Measurements from ENCODE around the gene ZDHHC20. TPM values are rescaled to one million over a fixed set of nuclear protein-coding genes. Genes with fewer than 3 reads are reported as not detected.

Gene ZDHHC20
- total RNA-seq, 1 donor from 2014 or later = 14.0 TPM

DNA sequence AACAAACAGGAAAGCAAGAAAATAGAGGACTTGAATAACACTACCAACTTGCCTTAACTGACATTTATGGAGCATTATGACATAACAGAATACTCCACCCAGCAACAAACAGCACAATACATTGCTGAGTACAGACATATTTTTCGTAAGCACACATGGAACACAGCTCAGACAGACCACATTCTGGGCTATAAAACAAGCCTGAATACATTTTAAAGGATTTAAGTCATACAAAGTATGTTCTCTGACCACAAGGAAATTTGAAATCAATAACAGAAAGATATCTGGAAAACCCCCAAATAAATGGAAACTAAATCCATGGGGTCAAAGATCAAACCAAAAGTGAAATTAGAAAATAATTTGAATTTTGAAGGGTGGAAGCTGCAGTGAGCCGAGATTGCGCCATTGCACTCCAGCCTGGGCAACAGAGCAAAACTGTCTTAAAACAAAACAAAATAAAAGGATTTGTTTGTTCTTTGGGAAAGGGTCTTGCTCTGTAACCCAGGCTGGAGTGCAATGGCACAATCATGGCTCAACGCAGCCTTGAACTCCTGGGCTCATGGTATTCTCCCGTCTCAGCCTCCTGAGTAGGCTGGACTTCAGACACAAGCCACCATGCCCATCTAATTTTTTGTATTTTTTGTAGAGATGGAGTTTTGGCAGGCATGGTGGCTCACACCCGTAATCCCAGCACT lies 5.6 kb downstream of the ZDHHC20 start:
- H3K9me3 ChIP-seq (replicated peaks) = peaks cover 11% of the 10 kb centered on the region
- no peaks in the 10 kb centered on the region for H3K36me3 ChIP-seq
- peaks cover 22% of the 10 kb centered on the region for H3K4me1 ChIP-seq
- no peak for TF ChIP-seq CTCF (IDR thresholded peaks at IDR 0.05; ENCODE audit: borderline replicate concordance)
- DNase-seq = no peak
- H3K27ac ChIP-seq (replicated peaks) = no peak overlapping the region
- intact Hi-C loops (cut with micrococcal nuclease) = no loop called here
- H3K4me3 ChIP-seq = no peak overlapping the region
- H3K27me3 ChIP-seq (ENCODE audit: low read depth) = no peaks in the 10 kb centered on the region

- Histone ChIP-seq H3K36me3 (no peaks in the 10 kb centered on the region), H3K27me3 (ENCODE audit: low read depth) (no peaks in the 10 kb centered on the region), H3K4me3 (no peak overlapping the region), H3K4me1 (no peaks in the 10 kb centered on the region), H3K27ac (replicated peaks) (no peak overlapping the region), H3K9me3 (replicated peaks) (peaks cover 11% of the 10 kb centered on the region)
- intact Hi-C loops (cut with micrococcal nuclease) = no loop called here
- TF ChIP-seq CTCF (IDR thresholded peaks at IDR 0.05; ENCODE audit: borderline replicate concordance) = no peak
- DNase-seq = no peak
Observed at GRCh38 chr13:21450936-21451335, 8.2 kb downstream of the ZDHHC20 start.

DNA sequence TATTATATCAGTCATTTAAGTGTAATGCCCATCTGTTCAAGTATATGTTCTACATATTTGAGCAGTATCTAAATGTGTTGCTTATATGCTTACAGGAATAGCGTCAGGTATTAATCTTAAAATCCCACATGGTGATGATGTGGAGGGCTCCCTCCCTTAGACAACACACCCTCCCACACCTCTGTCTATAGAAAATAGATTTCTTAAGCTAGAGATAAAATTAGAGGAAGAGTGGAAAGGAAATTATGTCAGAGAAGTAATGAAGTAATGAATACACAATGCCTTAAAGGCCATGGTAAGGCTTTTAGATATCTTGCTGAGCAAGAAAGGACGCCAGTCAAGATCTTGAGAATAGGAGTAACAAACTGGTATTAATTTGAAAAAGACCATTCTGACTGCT lies 12.4 kb downstream of the ZDHHC20 start:
- intact Hi-C loops (cut with micrococcal nuclease) = no loop called here
- Histone ChIP-seq H3K27me3 (ENCODE audit: low read depth) (no peaks in the 10 kb centered on the region), H3K9me3 (replicated peaks) (no peaks in the 10 kb centered on the region), H3K4me3 (no peak overlapping the region), H3K4me1 (no peaks in the 10 kb centered on the region), H3K36me3 (no peaks in the 10 kb centered on the region), H3K27ac (replicated peaks) (no peak overlapping the region)
- no peak for TF ChIP-seq CTCF (IDR thresholded peaks at IDR 0.05; ENCODE audit: borderline replicate concordance)
- no peak for DNase-seq

DNA sequence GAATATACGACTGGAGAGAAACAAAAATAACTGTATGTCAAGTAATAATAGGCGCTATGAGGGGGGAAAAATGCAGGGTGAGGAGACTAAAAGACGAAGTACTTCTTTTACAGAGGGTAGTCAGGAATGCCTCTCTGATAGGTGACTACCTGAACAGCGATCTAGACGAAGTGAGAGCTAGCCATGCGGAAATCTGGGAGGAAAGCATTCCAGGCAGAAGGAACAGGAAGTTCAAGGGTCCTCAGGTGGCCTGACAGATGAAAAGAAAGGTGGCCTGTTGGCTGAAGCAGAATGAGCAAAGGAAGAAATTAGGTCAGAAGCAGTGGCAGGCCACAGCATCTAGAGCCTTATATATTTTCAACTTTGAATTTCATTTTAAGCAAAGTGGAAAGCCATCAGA lies 13.3 kb downstream of the ZDHHC20 start:
- no peaks in the 10 kb centered on the region for H3K36me3 ChIP-seq
- no peak for DNase-seq
- H3K27ac ChIP-seq (replicated peaks) = no peak overlapping the region
- no peak for TF ChIP-seq CTCF (IDR thresholded peaks at IDR 0.05; ENCODE audit: borderline replicate concordance)
- H3K4me3 ChIP-seq = no peak overlapping the region
- no peaks in the 10 kb centered on the region for H3K9me3 ChIP-seq (replicated peaks)
- no peaks in the 10 kb centered on the region for H3K4me1 ChIP-seq
- intact Hi-C loops (cut with micrococcal nuclease) = no loop called here
- no peaks in the 10 kb centered on the region for H3K27me3 ChIP-seq (ENCODE audit: low read depth)

GRCh38 chr13:21443171-21443570 lies 15.9 kb downstream of the ZDHHC20 start:
- DNase-seq = no peak
- Histone ChIP-seq H3K9me3 (replicated peaks) (peaks cover 5% of the 10 kb centered on the region), H3K27ac (replicated peaks) (no peak overlapping the region), H3K4me1 (no peaks in the 10 kb centered on the region), H3K27me3 (ENCODE audit: low read depth) (no peaks in the 10 kb centered on the region), H3K36me3 (peaks cover 5% of the 10 kb centered on the region), H3K4me3 (no peak overlapping the region)
- TF ChIP-seq CTCF (IDR thresholded peaks at IDR 0.05; ENCODE audit: borderline replicate concordance) = no peak
- intact Hi-C loops (cut with micrococcal nuclease) = no loop called here

All from left ventricle myocardium inferior (tissue), 1 donor.